K562 (cell line): ENCODE data around the gene SENP3. TPM values are rescaled to one million over a fixed set of nuclear protein-coding genes. Genes with fewer than 3 reads are reported as not detected.

Experiments
- ARNT ChIP-seq, 2 experiments: fragments of 450-650 bp; IDR thresholded peaks; 2 replicates each; pipeline ENCODE4 v1.6.1; 2016; ENCODE audit warnings: mild to moderate bottlenecking in 1 of 2
- BRD4 ChIP-seq: fragments of 200-600 bp; sonication (generic); IDR thresholded peaks from 2 replicates; pipeline ENCODE4 v1.6.1; 2017; ENCODE audit warnings: inconsistent platforms
- EGR1 ChIP-seq: fragments of 450-650 bp; conservative IDR thresholded peaks from 2 replicates; pipeline ENCODE4 v1.6.1; 2017; ENCODE audit warnings: mild to moderate bottlenecking
- FOXP1 ChIP-seq: sonication (generic); formaldehyde crosslinking; IDR thresholded peaks from 2 replicates; pipeline ENCODE4 v1.8.0; 2022; ENCODE audit warnings: mild to moderate bottlenecking, missing genetic modification reagents
- NR2C2 ChIP-seq, 2 experiments: fragments of 200-800 bp in 1 of 2; sonication (Bioruptor generic) in 1 of 2; sonication (generic) in 1 of 2; formaldehyde crosslinking in 1 of 2; IDR thresholded peaks; 2 replicates each; pipeline versions ENCODE4 v1.6.1 to v1.8.0; 2016 to 2022; ENCODE audit warnings: mild to moderate bottlenecking in 1 of 2, missing compliant biosample characterization in 1 of 2, missing genetic modification characterization in 1 of 2, missing genetic modification reagents in 1 of 2
- PHB2 ChIP-seq: fragments of 450-650 bp; IDR thresholded peaks from 2 replicates; pipeline ENCODE4 v1.6.1; 2017; ENCODE audit warnings: low read depth
- RFX1 ChIP-seq: fragments of 450-650 bp; IDR thresholded peaks from 2 replicates; pipeline ENCODE4 v1.6.1; 2016; ENCODE audit warnings: mild to moderate bottlenecking, moderate library complexity
- TAF7 ChIP-seq: fragments of 450-650 bp; IDR thresholded peaks from 2 replicates; pipeline ENCODE4 v1.6.1; 2016; ENCODE audit warnings: missing genetic modification characterization, missing compliant biosample characterization
- U2AF1 ChIP-seq: fragments of 200-400 bp; formaldehyde crosslinking; optimal IDR thresholded peaks from 2 replicates; pipeline ENCODE3; 2017; ENCODE audit warnings: mild to moderate bottlenecking, low read depth, low read length, moderate library complexity
- ZFPM2 ChIP-seq: fragments of 250-450 bp; sonication (Bioruptor Pico); IDR thresholded peaks from 2 replicates; pipeline ENCODE4 v1.5.1; 2022; ENCODE audit warnings: mild to moderate bottlenecking
- polyA plus RNA-seq, 8 experiments: library from polyadenylated mRNA; depleted of rRNA in 4 of 8; stranded (reverse) in 5 of 8; unstranded in 3 of 8; fragments of >200 nt; fragmentation: Nextera tagmentation in 2 of 8; fragmentation: Illumina TruSeq in 1 of 8; extraction: Ambion mirVana in 2 of 8; extraction: Trizol in 1 of 8; gene quantifications; 2 replicates each; pipeline versions ENCODE4 v1.2.1 to v1.2.3, GENCODE V29; 2011 to 2014; ENCODE audit warnings: inconsistent platforms in 1 of 8, missing spikeins in 1 of 8
- total RNA-seq, 7 experiments: library from RNA; depleted of rRNA in 6 of 7; stranded (reverse); fragments of >200 nt in 6 of 7; fragmentation: Illumina TruSeq in 2 of 7; extraction: Trizol in 2 of 7; gene quantifications; 2 replicates each; pipeline versions ENCODE4 v1.2.1 to v1.2.3, GENCODE V29; 2011 to 2021; ENCODE audit warnings: low replicate concordance in 1 of 7
- TF ChIP-seq, protein P1 (sequence below): fragments of 150-350 bp; IDR thresholded peaks from 2 replicates; pipeline ENCODE4 v1.6.1; 2014; ENCODE audit warnings: low read depth, mild to moderate bottlenecking, low read length, borderline replicate concordance
- TF ChIP-seq, protein P2 (sequence below): fragments of 250-450 bp; sonication (Bioruptor Pico); IDR thresholded peaks from 2 replicates; pipeline ENCODE4 v1.8.0; 2022; ENCODE audit warnings: inconsistent platforms, mild to moderate bottlenecking, moderate library complexity, borderline replicate concordance
- TF ChIP-seq, protein P3 (sequence below), 2 experiments: fragments of 450-650 bp in 1 of 2; sonication (generic) in 1 of 2; formaldehyde crosslinking; conservative IDR thresholded peaks; 2 replicates each; pipeline versions ENCODE4 v1.4.0 to v1.8.1; 2020 to 2022; ENCODE audit warnings: mild to moderate bottlenecking in 1 of 2, missing genetic modification reagents in 1 of 2
- TF ChIP-seq, protein P4 (sequence below), 2 experiments: IDR thresholded peaks; 2 replicates each; pipeline ENCODE4 v1.6.1; 2011; ENCODE audit warnings: borderline replicate concordance in 1 of 2, control low read depth in 1 of 2, low read depth in 1 of 2, low read length in 1 of 2, mild to moderate bottlenecking in 1 of 2, mixed read lengths in 1 of 2, moderate library complexity in 1 of 2; ENCODE audit not compliant: insufficient read depth in 1 of 2, insufficient read length in 1 of 2, poor library complexity in 1 of 2, severe bottlenecking in 1 of 2; ENCODE audit errors: extremely low read depth in 1 of 2
- TF ChIP-seq, protein P5 (sequence below): sonication (generic); formaldehyde crosslinking; IDR thresholded peaks from 2 replicates; pipeline ENCODE4 v1.8.1; 2023; ENCODE audit warnings: mild to moderate bottlenecking, missing genetic modification reagents
- TF ChIP-seq, protein P6 (sequence below): fragments of 450-650 bp; formaldehyde crosslinking; IDR thresholded peaks from 2 replicates; pipeline ENCODE4 v1.4.0; 2022; ENCODE audit warnings: missing genetic modification characterization

The SENP3 gene
- total and polyA plus RNA-seq, 9 of the 15 experiments (the other 6 are each of a cell fraction or from before 2014, with no cell fraction given): 0.63 to 102 (median 78.8) TPM

DNA sequence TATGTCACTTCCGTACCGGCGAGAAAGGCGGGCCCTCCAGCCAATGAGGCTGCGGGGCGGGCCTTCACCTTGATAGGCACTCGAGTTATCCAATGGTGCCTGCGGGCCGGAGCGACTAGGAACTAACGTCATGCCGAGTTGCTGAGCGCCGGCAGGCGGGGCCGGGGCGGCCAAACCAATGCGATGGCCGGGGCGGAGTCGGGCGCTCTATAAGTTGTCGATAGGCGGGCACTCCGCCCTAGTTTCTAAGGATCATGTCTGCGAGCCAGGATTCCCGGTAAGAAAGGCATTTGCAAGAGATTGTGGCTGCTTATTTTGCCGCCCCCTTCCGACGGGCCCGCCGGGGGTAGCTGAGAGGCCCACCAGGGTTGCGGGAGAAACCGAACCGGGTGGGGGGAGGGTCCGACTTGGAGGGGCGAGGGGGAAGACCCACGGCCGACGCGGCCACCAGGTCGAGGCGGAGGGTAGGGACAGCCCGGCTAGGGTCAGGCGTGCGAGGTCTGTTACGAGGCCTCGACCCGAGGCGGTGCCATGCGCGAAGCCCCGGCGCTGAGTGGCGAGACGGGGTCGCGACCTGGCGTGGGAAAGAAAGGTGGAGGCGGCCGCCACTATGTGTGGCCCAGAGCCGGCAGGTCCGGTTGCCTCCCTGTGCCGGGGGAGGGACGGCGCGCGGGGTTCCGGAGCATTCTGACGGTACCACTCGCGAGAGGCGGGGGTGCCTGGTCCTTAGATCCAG is 11.0 kb downstream of the SENP3 start (continued):
- TF ChIP-seq, protein P1, sequence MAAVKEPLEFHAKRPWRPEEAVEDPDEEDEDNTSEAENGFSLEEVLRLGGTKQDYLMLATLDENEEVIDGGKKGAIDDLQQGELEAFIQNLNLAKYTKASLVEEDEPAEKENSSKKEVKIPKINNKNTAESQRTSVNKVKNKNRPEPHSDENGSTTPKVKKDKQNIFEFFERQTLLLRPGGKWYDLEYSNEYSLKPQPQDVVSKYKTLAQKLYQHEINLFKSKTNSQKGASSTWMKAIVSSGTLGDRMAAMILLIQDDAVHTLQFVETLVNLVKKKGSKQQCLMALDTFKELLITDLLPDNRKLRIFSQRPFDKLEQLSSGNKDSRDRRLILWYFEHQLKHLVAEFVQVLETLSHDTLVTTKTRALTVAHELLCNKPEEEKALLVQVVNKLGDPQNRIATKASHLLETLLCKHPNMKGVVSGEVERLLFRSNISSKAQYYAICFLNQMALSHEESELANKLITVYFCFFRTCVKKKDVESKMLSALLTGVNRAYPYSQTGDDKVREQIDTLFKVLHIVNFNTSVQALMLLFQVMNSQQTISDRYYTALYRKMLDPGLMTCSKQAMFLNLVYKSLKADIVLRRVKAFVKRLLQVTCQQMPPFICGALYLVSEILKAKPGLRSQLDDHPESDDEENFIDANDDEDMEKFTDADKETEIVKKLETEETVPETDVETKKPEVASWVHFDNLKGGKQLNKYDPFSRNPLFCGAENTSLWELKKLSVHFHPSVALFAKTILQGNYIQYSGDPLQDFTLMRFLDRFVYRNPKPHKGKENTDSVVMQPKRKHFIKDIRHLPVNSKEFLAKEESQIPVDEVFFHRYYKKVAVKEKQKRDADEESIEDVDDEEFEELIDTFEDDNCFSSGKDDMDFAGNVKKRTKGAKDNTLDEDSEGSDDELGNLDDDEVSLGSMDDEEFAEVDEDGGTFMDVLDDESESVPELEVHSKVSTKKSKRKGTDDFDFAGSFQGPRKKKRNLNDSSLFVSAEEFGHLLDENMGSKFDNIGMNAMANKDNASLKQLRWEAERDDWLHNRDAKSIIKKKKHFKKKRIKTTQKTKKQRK: peak; percentile 95
- no peak for TF ChIP-seq ZFPM2 (CRISPR knock-in tag)
- no peak for TF ChIP-seq ARNT (IDR thresholded peaks at IDR 0.05)
- TF ChIP-seq, protein P2, sequence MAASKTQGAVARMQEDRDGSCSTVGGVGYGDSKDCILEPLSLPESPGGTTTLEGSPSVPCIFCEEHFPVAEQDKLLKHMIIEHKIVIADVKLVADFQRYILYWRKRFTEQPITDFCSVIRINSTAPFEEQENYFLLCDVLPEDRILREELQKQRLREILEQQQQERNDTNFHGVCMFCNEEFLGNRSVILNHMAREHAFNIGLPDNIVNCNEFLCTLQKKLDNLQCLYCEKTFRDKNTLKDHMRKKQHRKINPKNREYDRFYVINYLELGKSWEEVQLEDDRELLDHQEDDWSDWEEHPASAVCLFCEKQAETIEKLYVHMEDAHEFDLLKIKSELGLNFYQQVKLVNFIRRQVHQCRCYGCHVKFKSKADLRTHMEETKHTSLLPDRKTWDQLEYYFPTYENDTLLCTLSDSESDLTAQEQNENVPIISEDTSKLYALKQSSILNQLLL (CRISPR knock-in tag): no peak
- TF ChIP-seq U2AF1: peak; percentile 79
- TF ChIP-seq, protein P3, sequence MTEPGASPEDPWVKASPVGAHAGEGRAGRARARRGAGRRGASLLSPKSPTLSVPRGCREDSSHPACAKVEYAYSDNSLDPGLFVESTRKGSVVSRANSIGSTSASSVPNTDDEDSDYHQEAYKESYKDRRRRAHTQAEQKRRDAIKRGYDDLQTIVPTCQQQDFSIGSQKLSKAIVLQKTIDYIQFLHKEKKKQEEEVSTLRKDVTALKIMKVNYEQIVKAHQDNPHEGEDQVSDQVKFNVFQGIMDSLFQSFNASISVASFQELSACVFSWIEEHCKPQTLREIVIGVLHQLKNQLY (CRISPR knock-in tag; conservative IDR thresholded peaks at IDR 0.05): no peak
- peak; percentile 75 for TF ChIP-seq TAF7 (tag)
- TF ChIP-seq EGR1: peak; percentile 21; the same call in 1 of the 2 replicates
- TF ChIP-seq BRD4: peak; percentile 98
- TF ChIP-seq RFX1: peak; percentile 92
- TF ChIP-seq, protein P4, sequence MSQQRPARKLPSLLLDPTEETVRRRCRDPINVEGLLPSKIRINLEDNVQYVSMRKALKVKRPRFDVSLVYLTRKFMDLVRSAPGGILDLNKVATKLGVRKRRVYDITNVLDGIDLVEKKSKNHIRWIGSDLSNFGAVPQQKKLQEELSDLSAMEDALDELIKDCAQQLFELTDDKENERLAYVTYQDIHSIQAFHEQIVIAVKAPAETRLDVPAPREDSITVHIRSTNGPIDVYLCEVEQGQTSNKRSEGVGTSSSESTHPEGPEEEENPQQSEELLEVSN (IDR thresholded peaks at IDR 0.05; ENCODE audit: borderline replicate concordance in 1 of 2, extremely low read depth in 1 of 2, insufficient read depth in 1 of 2, insufficient read length in 1 of 2, low read depth in 1 of 2, low read length in 1 of 2, poor library complexity in 1 of 2, severe bottlenecking in 1 of 2): no peak
- TF ChIP-seq FOXP1 (CRISPR knock-in tag): no peak
- TF ChIP-seq NR2C2 (CRISPR knock-in tag; IDR thresholded peaks at IDR 0.05): 0 out of 2 replicates have a peak, but pooled peaks have one; percentile 12
- peak; percentile 29 for TF ChIP-seq NR2C2 (tag; IDR thresholded peaks at IDR 0.05)
- TF ChIP-seq, protein P5, sequence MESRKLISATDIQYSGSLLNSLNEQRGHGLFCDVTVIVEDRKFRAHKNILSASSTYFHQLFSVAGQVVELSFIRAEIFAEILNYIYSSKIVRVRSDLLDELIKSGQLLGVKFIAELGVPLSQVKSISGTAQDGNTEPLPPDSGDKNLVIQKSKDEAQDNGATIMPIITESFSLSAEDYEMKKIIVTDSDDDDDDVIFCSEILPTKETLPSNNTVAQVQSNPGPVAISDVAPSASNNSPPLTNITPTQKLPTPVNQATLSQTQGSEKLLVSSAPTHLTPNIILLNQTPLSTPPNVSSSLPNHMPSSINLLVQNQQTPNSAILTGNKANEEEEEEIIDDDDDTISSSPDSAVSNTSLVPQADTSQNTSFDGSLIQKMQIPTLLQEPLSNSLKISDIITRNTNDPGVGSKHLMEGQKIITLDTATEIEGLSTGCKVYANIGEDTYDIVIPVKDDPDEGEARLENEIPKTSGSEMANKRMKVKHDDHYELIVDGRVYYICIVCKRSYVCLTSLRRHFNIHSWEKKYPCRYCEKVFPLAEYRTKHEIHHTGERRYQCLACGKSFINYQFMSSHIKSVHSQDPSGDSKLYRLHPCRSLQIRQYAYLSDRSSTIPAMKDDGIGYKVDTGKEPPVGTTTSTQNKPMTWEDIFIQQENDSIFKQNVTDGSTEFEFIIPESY (CRISPR knock-in tag): no peak
- TF ChIP-seq PHB2: no peak
- TF ChIP-seq, protein P6, sequence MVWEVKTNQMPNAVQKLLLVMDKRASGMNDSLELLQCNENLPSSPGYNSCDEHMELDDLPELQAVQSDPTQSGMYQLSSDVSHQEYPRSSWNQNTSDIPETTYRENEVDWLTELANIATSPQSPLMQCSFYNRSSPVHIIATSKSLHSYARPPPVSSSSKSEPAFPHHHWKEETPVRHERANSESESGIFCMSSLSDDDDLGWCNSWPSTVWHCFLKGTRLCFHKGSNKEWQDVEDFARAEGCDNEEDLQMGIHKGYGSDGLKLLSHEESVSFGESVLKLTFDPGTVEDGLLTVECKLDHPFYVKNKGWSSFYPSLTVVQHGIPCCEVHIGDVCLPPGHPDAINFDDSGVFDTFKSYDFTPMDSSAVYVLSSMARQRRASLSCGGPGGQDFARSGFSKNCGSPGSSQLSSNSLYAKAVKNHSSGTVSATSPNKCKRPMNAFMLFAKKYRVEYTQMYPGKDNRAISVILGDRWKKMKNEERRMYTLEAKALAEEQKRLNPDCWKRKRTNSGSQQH: no peak
